Peyer's patch (tissue), 4 donors: ENCODE data around the gene CCDC124. TPM values are rescaled to one million over a fixed set of nuclear protein-coding genes. Genes with fewer than 3 reads are reported as not detected.
A peak's percentile ranks its signal among the peaks of the same experiment; 100 is the strongest.

Experiments
- DNase-seq, 3 donors: peaks; one replicate each; pipeline ENCODE4 v3.0.0-alpha.2; 2017 to 2019
- H3K27ac ChIP-seq, 4 donors: fragments of 200-600 bp; sonication (generic); one replicate each; pipeline ENCODE4 v1.5.1; 2016 to 2019
- H3K27me3 ChIP-seq, 2 donors: fragments of 200-600 bp; sonication (generic); one replicate each; pipeline ENCODE4 v1.5.1; 2019
- H3K36me3 ChIP-seq, 3 donors: fragments of 200-600 bp; sonication (generic); one replicate each; pipeline ENCODE4 v1.5.1; 2016 to 2019
- H3K4me1 ChIP-seq, 4 donors: fragments of 200-600 bp; sonication (generic); one replicate each; pipeline ENCODE4 v1.5.1; 2016 to 2019
- H3K4me3 ChIP-seq, 4 donors: fragments of 200-600 bp; sonication (generic); 1 replicate in 3 of 4; 2 replicates in 1 of 4; pipeline ENCODE4 v1.5.1; 2016 to 2019; ENCODE audit warnings: mild to moderate bottlenecking in 1 of 4
- H3K9me3 ChIP-seq, 4 donors: fragments of 200-600 bp; sonication (generic); one replicate each; pipeline ENCODE4 v1.5.1; 2016 to 2019; ENCODE audit warnings: mild to moderate bottlenecking in 1 of 4
- CTCF ChIP-seq, 6 experiments: fragments of 450-650 bp in 4 of 6; fragments of 200-600 bp in 2 of 6; sonication (generic) in 1 of 6; IDR thresholded peaks; one replicate each; pipeline ENCODE4 v1.5.1; 2017 to 2019; ENCODE audit warnings: antibody characterized with exemption in 6 of 6, mild to moderate bottlenecking in 3 of 6, moderate library complexity in 1 of 6
- POLR2A ChIP-seq, 2 donors: fragments of 450-650 bp; IDR thresholded peaks; one replicate each; pipeline ENCODE4 v1.5.1; 2017; ENCODE audit warnings: antibody characterized with exemption in 2 of 2, mild to moderate bottlenecking in 2 of 2, moderate library complexity in 2 of 2
- total RNA-seq, 4 donors: library from RNA; depleted of rRNA; stranded (reverse); fragments of >200 nt; gene quantifications; one replicate each; pipeline ENCODE4 v1.1.0, GENCODE V29; 2016

CCDC124 gene
- total RNA-seq, 4 donors from 2014 or later: 18.9 to 33.0 (median 24.4) TPM

DNA sequence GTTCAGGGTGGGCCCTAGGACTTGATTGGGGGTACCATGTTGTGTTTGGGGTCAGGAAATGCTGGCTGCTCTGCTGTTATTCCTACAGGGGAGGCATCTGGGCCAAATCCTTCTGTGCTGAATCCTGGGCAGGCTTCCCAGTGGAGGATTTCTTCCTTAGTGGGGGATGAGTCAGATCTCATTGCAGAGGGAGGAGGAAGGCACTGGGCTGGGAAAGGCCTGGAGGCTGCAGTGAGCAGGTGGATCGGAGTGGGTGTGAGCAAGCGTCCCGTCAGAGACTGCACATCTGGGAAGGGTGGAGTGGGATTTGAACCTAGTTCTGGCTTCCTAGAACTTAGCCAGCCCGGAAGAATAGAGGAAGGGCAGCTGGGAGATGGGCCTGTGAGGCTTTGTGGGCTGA lies 11.5 kb downstream of the CCDC124 start:
- no peaks in the 10 kb centered on the region for H3K27me3 ChIP-seq
- TF ChIP-seq CTCF (IDR thresholded peaks at IDR 0.05) (no peak), POLR2A (IDR thresholded peaks at IDR 0.05) (no peak)
- DNase-seq: no peak
- H3K4me3 ChIP-seq: no peak overlapping the region
- H3K4me1 ChIP-seq: peaks cover 0 to 19% (median 11%) of the 10 kb centered on the region in 4 donors
- peaks cover 0 to 18% (median 0%) of the 10 kb centered on the region in 3 donors for H3K36me3 ChIP-seq
- H3K9me3 ChIP-seq: no peaks in the 10 kb centered on the region
- no peak overlapping the region for H3K27ac ChIP-seq

- Histone ChIP-seq H3K27ac (peak overlapping the region in 2 of 4 donors; percentile 53 to 80), H3K36me3 (peaks cover 0 to 13% (median 0%) of the 10 kb centered on the region in 3 donors), H3K27me3 (peaks cover 0 to 27% of the 10 kb centered on the region in 2 donors), H3K4me1 (peaks cover 0 to 48% (median 37%) of the 10 kb centered on the region in 4 donors), H3K4me3 (peak overlapping the region; percentile 64 to 100 (median 83)), H3K9me3 (no peaks in the 10 kb centered on the region)
- peak in 2 of 3 donors; percentile 28 to 62 for DNase-seq
- TF ChIP-seq CTCF (IDR thresholded peaks at IDR 0.05): no peak
- no peak for TF ChIP-seq POLR2A (IDR thresholded peaks at IDR 0.05)
Observed at GRCh38 chr19:17946965-17947784, 14.4 kb downstream of the CCDC124 start.

GRCh38 chr19:17947815-17948513 lies 15.1 kb downstream of the CCDC124 start:
- Histone ChIP-seq H3K36me3 (peaks cover 0 to 7% (median 0%) of the 10 kb centered on the region in 3 donors), H3K9me3 (no peaks in the 10 kb centered on the region), H3K4me1 (peaks cover 0 to 56% (median 40%) of the 10 kb centered on the region in 4 donors), H3K27me3 (peaks cover 0 to 35% of the 10 kb centered on the region in 2 donors), H3K4me3 (peak overlapping the region; percentile 64 to 100 (median 83)), H3K27ac (peak overlapping the region in 3 of 4 donors; percentile 53 to 80 (median 71))
- peak; percentile 85 to 94 (median 88) for DNase-seq
- TF ChIP-seq CTCF (IDR thresholded peaks at IDR 0.05) (no peak), POLR2A (IDR thresholded peaks at IDR 0.05) (no peak)

- H3K36me3 ChIP-seq: peaks cover 0 to 3% (median 0%) of the 10 kb centered on the region in 3 donors
- DNase-seq: peak in 1 of 3 donors; percentile 52
- TF ChIP-seq POLR2A (IDR thresholded peaks at IDR 0.05) (no peak), CTCF (IDR thresholded peaks at IDR 0.05) (no peak)
- H3K4me1 ChIP-seq: peaks cover 0 to 56% (median 40%) of the 10 kb centered on the region in 4 donors
- no peak overlapping the region for H3K27ac ChIP-seq
- peaks cover 0 to 40% of the 10 kb centered on the region in 2 donors for H3K27me3 ChIP-seq
- H3K4me3 ChIP-seq: peak overlapping the region; percentile 64 to 100 (median 83)
- no peaks in the 10 kb centered on the region for H3K9me3 ChIP-seq
Observed at GRCh38 chr19:17948514-17948900, 15.7 kb downstream of the CCDC124 start.

GRCh38 chr19:17948931-17949930 lies 16.4 kb downstream of the CCDC124 start:
- Histone ChIP-seq H3K36me3 (no peaks in the 10 kb centered on the region), H3K27ac (no peak overlapping the region), H3K4me3 (peak overlapping the region in 2 of 4 donors; percentile 64 to 100), H3K4me1 (peaks cover 0 to 56% (median 40%) of the 10 kb centered on the region in 4 donors), H3K27me3 (peaks cover 0 to 40% of the 10 kb centered on the region in 2 donors), H3K9me3 (no peaks in the 10 kb centered on the region)
- no peak for TF ChIP-seq POLR2A (IDR thresholded peaks at IDR 0.05)
- TF ChIP-seq CTCF (IDR thresholded peaks at IDR 0.05): no peak
- DNase-seq: no peak
